ENCODE results near the gene GJA1. TPM values are rescaled to one million over a fixed set of nuclear protein-coding genes. Genes with fewer than 3 reads are reported as not detected.

Gene GJA1
- total and polyA plus RNA-seq, 8 donors, result 71.1 to 162 (median 116) TPM

DNA sequence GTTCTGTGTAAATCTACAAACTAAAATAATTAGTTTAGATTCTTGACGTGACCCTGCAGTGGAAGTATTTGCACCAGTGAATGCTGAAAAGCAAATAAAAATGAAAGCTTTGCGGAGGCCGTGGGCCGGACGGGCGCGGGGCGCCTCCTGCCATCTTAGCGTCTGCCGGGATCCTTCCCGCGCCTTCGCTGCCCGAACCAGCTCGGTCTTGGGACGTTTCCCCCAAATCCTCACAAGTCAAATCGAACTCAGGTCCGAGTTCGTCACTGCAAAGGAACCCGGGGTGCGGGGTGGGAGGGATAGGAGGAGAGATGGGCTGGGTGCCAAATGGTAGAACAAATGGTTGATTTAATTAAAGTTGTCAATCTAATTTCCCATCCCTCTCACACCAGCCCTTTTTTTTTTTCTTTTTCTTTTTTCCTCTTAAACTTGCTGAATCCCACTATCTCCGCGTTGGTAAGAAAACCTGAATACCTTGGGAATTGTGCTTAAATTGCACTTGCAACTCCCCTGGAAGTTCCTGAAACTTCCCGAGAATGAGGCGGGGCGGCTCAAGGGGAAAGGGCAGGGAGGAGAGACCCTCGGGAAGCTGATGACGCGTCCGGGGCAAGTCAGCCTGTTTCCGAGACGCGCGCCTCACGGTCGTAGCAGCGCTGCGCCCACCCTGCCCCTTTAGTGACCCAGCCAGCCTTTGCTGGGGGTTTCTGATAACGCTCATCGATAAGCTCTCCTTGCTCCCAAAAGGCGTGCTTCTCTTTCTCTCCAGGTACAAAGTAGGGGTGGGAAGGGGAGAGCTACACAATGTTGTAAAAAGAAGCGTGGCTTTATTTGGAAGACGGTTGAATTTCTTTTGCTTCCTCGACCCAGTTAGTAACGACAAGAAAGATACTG lies 1.8 kb downstream of the GJA1 start:
- Histone ChIP-seq H3K4me3 (peak overlapping the region; percentile 44 to 50), H3K36me3 (no peaks in the 10 kb centered on the region), H3K4me1 (peaks cover 0 to 15% of the 10 kb centered on the region in 2 donors), H3K9me3 (no peaks in the 10 kb centered on the region), H3K27me3 (peaks cover 0 to 46% of the 10 kb centered on the region in 2 donors), H3K27ac (peak overlapping the region; percentile 81 to 95)
- TF ChIP-seq, protein P1, sequence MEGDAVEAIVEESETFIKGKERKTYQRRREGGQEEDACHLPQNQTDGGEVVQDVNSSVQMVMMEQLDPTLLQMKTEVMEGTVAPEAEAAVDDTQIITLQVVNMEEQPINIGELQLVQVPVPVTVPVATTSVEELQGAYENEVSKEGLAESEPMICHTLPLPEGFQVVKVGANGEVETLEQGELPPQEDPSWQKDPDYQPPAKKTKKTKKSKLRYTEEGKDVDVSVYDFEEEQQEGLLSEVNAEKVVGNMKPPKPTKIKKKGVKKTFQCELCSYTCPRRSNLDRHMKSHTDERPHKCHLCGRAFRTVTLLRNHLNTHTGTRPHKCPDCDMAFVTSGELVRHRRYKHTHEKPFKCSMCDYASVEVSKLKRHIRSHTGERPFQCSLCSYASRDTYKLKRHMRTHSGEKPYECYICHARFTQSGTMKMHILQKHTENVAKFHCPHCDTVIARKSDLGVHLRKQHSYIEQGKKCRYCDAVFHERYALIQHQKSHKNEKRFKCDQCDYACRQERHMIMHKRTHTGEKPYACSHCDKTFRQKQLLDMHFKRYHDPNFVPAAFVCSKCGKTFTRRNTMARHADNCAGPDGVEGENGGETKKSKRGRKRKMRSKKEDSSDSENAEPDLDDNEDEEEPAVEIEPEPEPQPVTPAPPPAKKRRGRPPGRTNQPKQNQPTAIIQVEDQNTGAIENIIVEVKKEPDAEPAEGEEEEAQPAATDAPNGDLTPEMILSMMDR (IDR thresholded peaks at IDR 0.05), result no peak
- ATAC-seq (peak; percentile 59), DNase-seq (peak; percentile 51 to 77 (median 73))
- intact Hi-C loops (cut with DNase I), result no loop called here

DNA sequence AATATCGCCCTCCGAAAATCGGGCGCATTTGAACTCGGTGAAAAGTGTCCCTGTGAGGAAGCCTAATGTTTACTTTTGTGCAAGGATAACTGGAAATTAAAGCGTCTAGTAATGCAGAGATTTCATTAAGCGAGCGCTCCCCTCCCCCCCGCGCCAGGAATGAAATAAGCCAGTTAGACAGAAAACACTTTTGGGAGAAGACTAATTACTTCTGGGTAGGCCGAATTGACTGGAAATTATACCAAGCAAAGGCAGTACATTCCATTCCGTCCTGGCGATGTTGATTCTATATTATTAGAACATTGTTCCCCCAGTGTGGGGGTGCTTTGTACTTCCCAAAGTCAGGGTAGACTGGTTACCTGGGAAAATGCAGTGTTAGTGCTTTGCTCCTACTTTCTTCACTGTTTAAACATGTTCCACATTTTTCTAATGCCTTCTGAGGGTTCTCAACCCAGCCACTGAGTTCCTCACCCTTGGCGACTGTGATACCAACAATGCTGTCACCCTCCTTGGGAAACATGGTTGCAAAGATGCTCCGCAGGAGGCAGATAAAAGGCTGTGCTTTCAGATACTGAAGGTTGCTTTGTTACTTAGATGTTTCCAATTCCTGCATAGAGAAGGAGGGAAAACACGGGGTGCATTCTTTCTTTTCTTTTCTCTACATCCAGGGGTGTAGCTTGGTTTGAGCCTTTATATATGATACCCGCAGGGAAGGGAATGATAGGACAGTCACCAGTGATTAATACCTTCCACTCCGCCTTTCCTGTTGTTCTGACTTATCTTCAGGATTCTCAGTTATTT lies 2.6 kb downstream of the GJA1 start:
- peak overlapping the region; percentile 44 to 50 for H3K4me3 ChIP-seq
- ATAC-seq (peak; percentile 56), DNase-seq (peak in 2 of 4 donors; percentile 42 to 59)
- intact Hi-C loops (cut with DNase I), result no loop called here
- H3K36me3 ChIP-seq, result no peaks in the 10 kb centered on the region
- TF ChIP-seq, protein P1 (IDR thresholded peaks at IDR 0.05), result no peak
- no peaks in the 10 kb centered on the region for H3K9me3 ChIP-seq
- peak overlapping the region; percentile 81 to 95 for H3K27ac ChIP-seq
- H3K4me1 ChIP-seq, result peaks cover 0 to 15% of the 10 kb centered on the region in 2 donors
- H3K27me3 ChIP-seq, result peaks cover 0 to 46% of the 10 kb centered on the region in 2 donors

DNA sequence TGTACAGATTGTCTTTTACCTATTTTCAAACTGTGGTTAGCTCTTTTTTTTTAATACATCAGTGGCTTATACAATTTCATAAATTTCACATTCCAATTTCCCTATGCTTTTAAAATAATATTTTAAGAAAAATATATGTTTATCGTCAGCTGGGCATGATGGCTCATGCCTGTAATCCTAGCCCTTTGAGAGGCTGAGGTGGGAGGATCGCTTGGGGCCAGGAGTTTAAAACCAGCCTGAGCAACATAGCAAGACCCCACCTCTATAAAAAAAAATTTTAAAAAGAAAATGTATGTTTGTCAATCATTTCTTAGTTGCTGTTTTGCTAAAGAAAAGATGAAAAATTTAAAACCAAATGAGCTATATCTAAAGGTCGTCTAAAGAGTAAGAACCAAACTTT lies 3.4 kb downstream of the GJA1 start:
- Histone ChIP-seq H3K4me3 (peak overlapping the region in 1 of 2 donors; percentile 50), H3K4me1 (peaks cover 3 to 15% of the 10 kb centered on the region in 2 donors)
- intact Hi-C loops (cut with DNase I), result no loop called here

DNA sequence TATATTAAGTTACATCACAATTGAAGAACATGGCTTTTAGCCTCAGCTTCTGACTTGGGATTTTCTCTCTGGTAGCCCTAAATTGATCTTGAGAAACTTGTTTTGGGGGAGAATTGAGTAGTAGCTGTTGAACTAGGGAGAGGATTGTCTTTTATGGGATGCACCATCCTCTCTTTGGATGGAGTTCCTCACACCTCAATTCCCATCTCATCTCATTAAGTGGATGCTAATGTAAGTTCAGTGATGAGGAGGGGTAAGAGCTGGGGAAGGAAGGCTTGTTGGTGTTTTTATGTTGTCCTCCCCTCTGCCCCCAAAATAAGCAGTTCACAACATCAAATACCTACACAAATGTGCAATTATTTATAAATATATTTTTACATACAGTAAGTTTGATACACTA lies 4.0 kb downstream of the GJA1 start:
- Histone ChIP-seq H3K4me1 (peaks cover 5 to 15% of the 10 kb centered on the region in 2 donors), H3K27me3 (peaks cover 0 to 46% of the 10 kb centered on the region in 2 donors), H3K27ac (no peak overlapping the region), H3K9me3 (no peaks in the 10 kb centered on the region), H3K4me3 (peak overlapping the region in 1 of 2 donors; percentile 50), H3K36me3 (no peaks in the 10 kb centered on the region)
- intact Hi-C loops (cut with DNase I), result no loop called here
- DNase-seq (no peak), ATAC-seq (no peak)
- TF ChIP-seq, protein P1 (IDR thresholded peaks at IDR 0.05), result no peak

More for the DNA sequence above, 3.4 kb downstream of the GJA1 start:
- H3K36me3 ChIP-seq, result no peaks in the 10 kb centered on the region
- H3K9me3 ChIP-seq, result no peaks in the 10 kb centered on the region
- ATAC-seq (no peak), DNase-seq (no peak)
- TF ChIP-seq, protein P1 (IDR thresholded peaks at IDR 0.05), result no peak
- no peak overlapping the region for H3K27ac ChIP-seq
- peaks cover 0 to 46% of the 10 kb centered on the region in 2 donors for H3K27me3 ChIP-seq

DNA sequence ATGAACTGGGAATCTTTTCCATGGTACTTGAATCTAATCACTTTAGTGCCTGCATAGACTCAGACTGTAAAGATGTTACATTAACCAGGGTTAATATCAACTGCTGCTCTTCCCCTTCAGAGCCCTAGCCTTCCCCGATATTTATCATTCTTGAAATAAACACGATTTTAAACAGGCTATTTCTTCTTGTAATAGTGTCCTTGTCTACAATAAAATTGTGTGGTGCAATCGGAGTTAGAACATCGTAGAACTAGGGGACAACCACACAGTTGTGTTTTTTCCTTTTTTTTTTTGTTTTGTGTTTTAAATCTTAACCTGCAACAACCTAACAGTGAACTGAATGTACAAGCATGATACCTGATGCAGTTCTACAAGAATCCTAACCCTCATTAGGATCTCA lies 4.5 kb downstream of the GJA1 start:
- Histone ChIP-seq H3K27me3 (peaks cover 0 to 46% of the 10 kb centered on the region in 2 donors), H3K27ac (no peak overlapping the region), H3K4me3 (no peak overlapping the region), H3K4me1 (peaks cover 5 to 15% of the 10 kb centered on the region in 2 donors), H3K9me3 (no peaks in the 10 kb centered on the region), H3K36me3 (no peaks in the 10 kb centered on the region)
- intact Hi-C loops (cut with DNase I), result no loop called here
- ATAC-seq, result no peak
- TF ChIP-seq, protein P1 (IDR thresholded peaks at IDR 0.05), result no peak
- DNase-seq, result no peak
